Panc1 (cell line): ENCODE measurements around the gene FRMD4A.

ENCODE experiments used
- POLR2AphosphoS5 ChIP-seq: IDR thresholded peaks from 2 replicates; pipeline ENCODE4 v1.6.1; 2012; ENCODE audit warnings: mild to moderate bottlenecking, low read depth, low read length, moderate library complexity
- SIN3A ChIP-seq: IDR thresholded peaks from 2 replicates; pipeline ENCODE4 v1.6.1; 2012; ENCODE audit warnings: low read depth, mild to moderate bottlenecking, low read length, moderate library complexity, borderline replicate concordance; ENCODE audit not compliant: insufficient read depth
- TCF7L2 ChIP-seq: IDR thresholded peaks from 2 replicates; pipeline ENCODE4 v1.6.1; 2011; ENCODE audit warnings: mild to moderate bottlenecking, low read depth, low read length, inconsistent platforms
- TF ChIP-seq, protein P1 (sequence below): fragments of 450-650 bp; IDR thresholded peaks from 2 replicates; pipeline ENCODE4 v1.5.1; 2017; ENCODE audit warnings: mild to moderate bottlenecking
- TF ChIP-seq, protein P2 (sequence below), 2 experiments: IDR thresholded peaks; 2 replicates each; pipeline ENCODE4 v1.6.1; 2011 to 2012; ENCODE audit warnings: low read depth in 2 of 2, control low read depth in 1 of 2, low read length in 1 of 2, mild to moderate bottlenecking in 1 of 2, moderate library complexity in 1 of 2; ENCODE audit not compliant: insufficient read depth in 1 of 2

DNA sequence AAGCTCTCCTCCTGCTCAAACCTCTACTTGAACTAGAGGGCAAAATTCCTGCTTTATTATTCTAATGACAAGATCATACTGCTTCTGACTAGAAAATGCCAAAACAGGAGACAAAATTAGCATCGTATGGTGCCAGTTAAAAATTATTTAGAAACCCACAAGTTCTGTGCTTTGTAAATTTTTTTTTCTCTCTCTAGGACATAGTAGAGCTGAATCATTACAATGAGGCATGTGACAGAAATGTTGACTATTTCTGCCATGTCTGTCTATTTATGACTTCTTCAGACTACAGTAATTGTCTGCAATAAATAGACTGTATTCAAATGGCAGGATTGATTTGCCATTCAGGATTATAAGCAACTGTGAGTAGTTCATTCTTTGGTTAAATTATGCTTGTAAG, 408.1 kb downstream of the FRMD4A start:
- TF ChIP-seq POLR2AphosphoS5 (no peak), TCF7L2 (no peak), SIN3A (no peak)
- TF ChIP-seq, protein P1, sequence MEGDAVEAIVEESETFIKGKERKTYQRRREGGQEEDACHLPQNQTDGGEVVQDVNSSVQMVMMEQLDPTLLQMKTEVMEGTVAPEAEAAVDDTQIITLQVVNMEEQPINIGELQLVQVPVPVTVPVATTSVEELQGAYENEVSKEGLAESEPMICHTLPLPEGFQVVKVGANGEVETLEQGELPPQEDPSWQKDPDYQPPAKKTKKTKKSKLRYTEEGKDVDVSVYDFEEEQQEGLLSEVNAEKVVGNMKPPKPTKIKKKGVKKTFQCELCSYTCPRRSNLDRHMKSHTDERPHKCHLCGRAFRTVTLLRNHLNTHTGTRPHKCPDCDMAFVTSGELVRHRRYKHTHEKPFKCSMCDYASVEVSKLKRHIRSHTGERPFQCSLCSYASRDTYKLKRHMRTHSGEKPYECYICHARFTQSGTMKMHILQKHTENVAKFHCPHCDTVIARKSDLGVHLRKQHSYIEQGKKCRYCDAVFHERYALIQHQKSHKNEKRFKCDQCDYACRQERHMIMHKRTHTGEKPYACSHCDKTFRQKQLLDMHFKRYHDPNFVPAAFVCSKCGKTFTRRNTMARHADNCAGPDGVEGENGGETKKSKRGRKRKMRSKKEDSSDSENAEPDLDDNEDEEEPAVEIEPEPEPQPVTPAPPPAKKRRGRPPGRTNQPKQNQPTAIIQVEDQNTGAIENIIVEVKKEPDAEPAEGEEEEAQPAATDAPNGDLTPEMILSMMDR, result no peak
- TF ChIP-seq, protein P2, sequence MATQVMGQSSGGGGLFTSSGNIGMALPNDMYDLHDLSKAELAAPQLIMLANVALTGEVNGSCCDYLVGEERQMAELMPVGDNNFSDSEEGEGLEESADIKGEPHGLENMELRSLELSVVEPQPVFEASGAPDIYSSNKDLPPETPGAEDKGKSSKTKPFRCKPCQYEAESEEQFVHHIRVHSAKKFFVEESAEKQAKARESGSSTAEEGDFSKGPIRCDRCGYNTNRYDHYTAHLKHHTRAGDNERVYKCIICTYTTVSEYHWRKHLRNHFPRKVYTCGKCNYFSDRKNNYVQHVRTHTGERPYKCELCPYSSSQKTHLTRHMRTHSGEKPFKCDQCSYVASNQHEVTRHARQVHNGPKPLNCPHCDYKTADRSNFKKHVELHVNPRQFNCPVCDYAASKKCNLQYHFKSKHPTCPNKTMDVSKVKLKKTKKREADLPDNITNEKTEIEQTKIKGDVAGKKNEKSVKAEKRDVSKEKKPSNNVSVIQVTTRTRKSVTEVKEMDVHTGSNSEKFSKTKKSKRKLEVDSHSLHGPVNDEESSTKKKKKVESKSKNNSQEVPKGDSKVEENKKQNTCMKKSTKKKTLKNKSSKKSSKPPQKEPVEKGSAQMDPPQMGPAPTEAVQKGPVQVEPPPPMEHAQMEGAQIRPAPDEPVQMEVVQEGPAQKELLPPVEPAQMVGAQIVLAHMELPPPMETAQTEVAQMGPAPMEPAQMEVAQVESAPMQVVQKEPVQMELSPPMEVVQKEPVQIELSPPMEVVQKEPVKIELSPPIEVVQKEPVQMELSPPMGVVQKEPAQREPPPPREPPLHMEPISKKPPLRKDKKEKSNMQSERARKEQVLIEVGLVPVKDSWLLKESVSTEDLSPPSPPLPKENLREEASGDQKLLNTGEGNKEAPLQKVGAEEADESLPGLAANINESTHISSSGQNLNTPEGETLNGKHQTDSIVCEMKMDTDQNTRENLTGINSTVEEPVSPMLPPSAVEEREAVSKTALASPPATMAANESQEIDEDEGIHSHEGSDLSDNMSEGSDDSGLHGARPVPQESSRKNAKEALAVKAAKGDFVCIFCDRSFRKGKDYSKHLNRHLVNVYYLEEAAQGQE (IDR thresholded peaks at IDR 0.05; ENCODE audit: insufficient read depth in 1 of 2, low read depth in 2 of 2, low read length in 1 of 2), result no peak
